Stimulated activated naive CD4-positive, alpha-beta T cell (primary cell): ENCODE measurements around the gene CYTH2.
"Not testable (repeated sequence)": the region's sequence is repeated elsewhere in the genome, so short reads cannot be mapped to it uniquely, and the experiment has no call there.

Experiments used
- DNase-seq, 6 experiments: peaks; one replicate each; lab custom pipeline; 2025; lab: John Stamatoyannopoulos, UW

CYTH2 gene

DNA sequence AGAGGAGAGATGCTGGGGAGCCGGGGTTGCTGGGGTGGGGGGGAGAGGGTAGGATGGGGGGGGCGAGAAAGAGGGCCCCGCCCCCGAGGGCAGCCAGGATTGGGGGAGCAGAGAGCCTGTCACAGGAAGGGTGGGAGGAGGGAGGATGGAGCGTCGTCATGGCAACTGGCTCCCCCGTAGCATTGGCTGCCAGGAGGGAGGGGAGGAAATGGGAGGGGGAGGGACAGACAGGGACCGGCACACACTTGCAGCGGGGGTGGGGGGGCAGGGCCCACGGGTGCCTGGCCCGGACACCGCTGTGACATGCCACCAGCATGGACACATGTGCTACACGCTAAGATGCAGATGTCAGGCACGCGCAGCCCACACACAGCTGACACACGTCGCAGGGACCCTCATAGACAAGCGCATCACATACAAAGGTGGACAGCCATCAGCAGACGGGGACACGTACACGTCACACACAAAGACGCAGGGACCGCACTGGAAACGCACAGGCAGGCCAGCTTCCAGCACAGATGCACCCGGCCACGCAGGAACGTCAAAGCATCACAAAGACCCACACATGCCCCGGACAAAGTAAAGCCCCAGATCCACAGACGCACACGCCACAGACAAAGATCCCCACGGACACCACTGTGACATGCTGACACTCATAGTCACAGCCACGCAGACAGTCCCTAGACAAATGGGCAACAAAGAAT, 42.8 kb downstream of the CYTH2 start, which contains the start of gene LMTK3:
TSS of gene LMTK3 (minus strand) at position 36 of the 704 bp plus-strand sequence. CDS start 259 bp downstream, outside the sequence.
- peak; percentile 78 to 90 (median 87) for DNase-seq

DNA sequence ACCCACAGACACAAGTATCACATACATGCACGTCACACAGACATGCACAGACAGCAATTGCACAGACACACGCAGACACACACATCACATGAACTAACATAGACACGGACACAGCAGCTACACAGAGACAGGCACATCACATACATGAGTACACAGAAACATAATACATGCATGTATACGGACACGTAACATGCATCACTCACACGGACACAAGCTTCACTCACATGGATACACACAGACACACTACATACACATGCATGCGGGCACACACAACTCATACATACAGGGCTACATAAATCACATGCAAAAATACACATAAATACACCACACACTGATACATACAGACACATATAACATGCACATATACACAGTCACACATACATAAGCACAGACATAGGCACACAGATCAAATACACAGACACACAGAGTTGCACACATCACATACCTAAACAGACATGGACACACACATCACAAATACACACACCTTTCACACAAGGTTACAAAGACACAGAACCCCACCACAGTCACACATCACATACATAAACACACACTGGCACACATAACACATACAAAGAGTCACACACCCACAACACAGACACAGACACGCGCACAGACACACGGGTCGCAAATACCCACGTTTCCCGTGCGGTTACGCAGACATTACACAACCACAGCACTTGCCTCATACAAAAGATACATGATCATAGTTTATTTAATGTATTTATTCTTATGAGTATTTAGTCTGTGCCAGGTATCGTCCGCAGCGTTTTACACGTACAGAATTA, 43.5 kb downstream of the CYTH2 start:
- DNase-seq: peak in 3 of 6 experiments; percentile 22 to 49 (median 32)

DNA sequence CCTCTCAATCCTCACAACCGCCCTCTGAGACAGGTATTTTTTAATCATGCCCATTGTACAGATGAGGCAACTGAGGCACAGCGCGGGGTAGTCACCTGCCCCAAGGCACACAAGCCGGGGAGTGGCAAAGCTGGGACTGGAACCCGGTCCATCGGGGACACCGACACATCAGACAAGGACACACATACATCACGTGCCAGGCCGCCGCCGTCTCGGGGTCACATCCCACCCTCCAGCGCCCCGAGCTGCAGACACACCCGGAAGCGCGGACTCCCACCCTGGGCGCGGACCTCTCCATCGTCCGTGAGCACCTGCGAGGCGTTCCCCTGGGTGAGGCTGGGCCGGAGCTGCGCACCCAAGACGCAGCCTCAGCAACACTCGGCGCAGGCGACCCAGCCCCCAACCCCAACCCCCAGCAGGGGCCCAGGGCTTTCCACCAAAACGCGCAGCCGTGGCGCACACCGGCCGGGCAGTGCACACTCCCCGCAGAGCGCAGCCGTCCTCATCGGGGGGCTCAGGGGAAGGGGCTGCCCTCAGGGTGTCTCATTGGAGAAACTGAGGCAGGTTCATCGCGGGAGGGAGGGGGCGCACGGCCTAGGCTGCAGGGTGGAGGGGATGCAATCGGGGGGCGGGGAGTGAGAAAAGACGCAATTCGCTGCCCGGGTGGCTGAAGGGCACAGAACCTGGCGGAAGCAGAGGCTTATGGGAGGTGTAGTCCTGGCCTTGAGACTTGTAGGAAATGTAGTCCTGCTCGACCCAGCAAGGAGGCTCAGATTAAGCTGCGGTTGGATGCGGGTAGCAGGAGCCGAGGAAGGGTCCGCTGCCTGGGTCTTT, 44.3 kb downstream of the CYTH2 start:
- DNase-seq: peak; percentile 55 to 79 (median 74)

DNA sequence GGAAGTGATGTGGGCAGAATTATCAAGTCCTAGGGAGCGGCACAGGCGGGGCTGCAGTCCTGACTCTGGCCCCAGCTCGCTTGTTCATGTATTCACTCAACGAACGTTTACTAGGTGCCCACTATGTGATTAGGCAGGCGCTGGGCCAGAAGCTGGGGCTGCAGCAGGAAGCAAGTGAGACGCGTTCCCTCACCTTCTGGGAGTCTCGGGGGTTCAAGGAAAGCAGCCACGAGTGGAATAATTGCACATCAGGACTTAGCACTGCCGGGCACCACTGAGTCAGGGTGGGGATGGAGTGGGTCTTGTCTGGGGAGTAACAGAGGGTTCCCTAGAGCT, 44.9 kb downstream of the CYTH2 start:
- no peak for DNase-seq

DNA sequence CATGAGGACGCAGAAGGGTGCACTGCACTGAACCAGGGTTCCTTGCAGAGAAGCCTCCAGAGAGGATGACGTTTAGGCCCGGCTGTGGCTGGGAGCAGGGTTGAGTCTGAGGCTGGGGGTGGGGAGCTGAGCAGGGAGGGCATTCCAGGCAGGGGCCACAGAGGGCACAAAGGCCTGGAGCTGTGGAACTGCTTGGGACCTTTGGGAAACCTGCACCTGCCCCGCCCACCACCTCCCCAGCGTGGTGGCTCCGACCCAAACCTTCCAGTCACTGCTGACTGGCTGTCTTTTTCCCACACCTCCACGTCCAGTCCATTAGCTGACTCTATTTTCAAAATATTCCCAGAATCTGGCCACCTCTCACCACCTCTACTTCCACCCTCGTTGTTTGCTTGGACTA, 47.4 kb downstream of the CYTH2 start:
- DNase-seq: no peak

DNA sequence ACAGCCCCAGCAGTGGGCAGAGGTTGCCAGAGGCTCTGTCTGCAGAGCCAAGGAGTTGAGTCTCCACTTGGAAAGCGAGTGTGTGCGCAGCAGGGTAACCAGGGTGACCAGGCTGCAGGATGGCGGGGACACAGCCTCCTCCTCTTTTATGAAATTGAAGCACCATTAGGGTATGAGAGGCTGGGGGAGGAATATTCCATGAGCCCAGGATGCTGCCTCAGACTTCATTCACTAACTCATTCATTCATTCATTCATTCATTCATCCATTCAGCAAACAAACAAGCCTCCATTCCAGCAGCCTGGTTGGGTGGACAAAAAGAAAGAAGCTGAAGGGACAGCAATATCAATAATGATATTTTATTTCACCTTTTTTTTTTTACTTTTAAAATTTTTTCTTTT, 49.0 kb downstream of the CYTH2 start:
- DNase-seq: no peak

DNA sequence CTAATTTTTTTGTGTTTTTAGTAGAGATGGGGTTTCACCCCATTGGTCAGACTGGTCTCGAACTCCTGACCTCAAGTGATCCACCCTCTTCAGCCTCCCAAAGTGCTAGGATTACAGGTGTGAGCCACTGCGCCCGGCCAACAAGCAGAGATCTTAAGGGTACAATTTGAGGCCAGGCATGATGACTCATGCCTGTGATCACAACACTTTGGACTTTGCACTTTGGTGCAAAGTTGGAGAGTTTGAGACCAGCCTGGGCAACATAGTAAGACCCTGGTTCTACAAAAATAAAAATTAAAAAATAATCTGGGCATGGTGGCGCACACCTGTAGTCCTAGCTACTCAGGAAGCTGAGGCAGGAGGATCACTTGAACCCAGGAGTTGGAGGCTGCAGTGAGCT, 50.3 kb downstream of the CYTH2 start:
- DNase-seq: not testable (repeated sequence)

DNA sequence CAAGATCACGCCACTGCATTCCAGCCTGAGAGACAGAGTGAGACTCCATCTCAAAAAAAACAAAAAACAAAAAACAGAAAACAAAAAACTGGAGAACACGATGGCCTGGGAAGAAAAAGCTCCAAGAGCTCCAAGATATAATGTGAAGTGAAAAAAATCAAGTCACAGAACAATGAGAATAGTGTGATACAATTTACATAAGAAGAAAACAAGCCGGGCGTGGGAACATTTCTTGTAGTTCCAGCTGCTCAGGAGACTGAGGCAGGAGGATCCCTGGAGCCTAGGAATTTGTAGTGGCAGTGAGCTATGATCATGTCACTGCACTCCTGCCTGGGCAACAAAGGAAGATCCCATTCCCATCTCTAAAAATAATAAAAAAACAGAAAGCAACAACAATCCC, 51.0 kb downstream of the CYTH2 start:
- no peak for DNase-seq

DNA sequence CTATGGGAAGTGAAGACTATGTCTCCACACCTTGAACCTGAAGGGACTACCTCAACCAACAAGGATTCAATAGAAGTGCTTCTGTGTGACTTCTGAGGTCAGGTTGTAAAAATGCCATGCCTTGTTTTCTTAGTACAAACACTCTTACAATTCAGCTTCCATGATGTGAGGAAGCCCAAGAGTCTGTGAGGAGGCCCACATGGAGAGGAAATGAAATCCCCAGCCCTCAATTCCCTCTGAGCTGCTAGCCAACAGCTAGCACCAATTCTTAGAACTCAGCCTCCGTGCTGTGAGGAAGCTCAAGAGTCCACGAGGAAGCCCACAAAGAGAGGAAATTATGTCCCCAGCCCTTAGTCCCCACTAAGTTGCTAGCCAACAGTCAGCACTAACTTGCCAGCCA, 55.1 kb downstream of the CYTH2 start:
- no peak for DNase-seq

DNA sequence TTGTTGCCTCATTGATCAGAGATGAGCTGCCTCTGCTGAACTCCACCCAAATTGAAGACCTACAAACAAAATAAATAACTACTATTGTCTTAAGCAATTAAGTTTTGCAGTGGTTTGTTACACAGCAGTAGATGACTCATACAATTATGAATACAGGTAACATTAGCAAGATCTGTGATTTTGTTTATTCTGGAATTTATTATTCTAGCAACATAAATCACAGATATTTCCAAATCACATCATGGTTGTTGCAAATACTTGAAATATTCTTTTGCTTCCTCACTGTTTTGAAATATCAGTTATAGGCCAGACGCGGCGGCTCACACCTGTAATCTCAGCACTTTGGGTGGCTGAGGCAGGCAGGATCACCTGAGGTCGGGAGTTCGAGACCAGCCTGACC, 55.6 kb downstream of the CYTH2 start:
- DNase-seq: no peak

DNA sequence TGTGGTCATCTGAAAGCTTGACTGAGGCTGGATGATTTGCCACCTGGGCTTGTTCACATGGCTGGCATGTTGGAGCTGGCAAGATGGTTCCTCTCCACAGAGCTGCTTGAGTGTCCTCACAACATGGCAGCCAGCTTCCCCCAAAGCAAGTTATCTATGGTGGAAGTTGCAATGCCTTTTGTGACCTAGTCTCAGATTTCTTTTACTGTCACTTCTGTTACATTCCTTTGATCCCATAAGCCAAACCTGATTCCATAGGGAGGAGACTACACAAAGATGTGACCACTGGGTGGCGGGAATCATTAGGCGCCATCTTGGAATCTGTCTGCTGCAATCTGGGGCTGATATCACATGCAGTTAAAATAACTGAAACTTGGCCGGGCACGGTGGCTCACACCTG, 60.0 kb downstream of the CYTH2 start:
- DNase-seq: no peak

DNA sequence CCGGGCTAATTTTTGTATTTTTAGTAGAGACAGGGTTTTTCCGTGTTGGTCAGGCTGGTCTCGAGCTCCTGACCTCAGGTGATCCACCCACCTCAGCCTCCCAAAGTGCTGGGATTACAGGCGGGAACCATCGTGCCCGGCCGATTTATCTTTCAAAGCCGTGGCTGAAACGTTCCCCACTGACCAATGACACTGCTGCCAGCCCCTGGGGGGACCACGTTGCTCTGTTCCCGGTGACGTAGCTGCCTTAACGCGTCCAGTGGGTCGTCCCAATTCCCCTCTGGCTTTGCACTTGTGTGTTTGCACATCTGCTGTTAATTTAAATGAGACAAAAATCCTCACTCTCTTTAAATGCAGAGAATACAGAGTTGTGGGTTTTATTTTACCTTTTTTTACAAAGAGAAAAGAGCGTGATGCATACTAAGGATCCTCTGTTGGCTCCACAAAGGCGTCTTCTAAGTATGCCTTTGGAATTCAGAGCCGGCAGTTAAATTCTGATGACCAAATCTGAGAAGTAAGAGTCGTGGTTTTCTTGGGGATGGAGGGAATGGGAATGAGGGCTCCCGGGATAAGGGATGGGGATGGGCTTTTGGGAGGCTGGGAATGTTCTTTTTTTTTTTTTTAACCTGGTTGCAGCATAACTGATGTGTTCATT, 61.0 kb downstream of the CYTH2 start:
- no peak for DNase-seq

DNA sequence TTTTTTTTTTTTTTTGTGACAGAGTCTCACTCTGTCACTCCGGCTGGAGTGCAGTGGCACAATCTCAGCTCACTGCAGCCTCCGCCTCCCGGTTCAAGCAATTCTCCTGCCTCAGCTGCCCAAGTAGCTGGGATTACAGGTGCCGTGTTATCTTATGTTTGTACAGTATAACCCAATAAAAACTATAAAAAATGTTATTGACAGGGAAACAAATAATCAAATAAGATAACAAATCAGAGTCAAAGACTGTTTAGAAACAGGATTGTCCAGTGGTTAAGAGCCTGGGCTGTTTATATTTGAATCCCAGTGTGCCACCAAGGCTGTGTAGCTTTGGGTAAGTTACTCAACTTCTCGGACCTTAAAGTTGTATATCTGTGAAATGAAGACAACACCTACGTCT, 61.6 kb downstream of the CYTH2 start:
- no peak for DNase-seq
